ENCODE measurements around the gene PADI2.

Gene PADI2

GRCh38 chr1:17018849-17019248 is 100.4 kb downstream of the PADI2 start:
- no peak for DNase-seq (ENCODE audit: low spot score)

- no peak for DNase-seq (ENCODE audit: low spot score)
Measured at GRCh38 chr1:17017435-17017834, 101.8 kb downstream of the PADI2 start.
